H9 (cell line): ENCODE measurements around the gene NECAB3. TPM values are rescaled to one million over a fixed set of nuclear protein-coding genes. Genes with fewer than 3 reads are reported as not detected.

ENCODE experiments used
- DNase-seq: peaks from one replicate; pipeline ENCODE4 v3.0.0-alpha.2; 2017
- H2AFZ ChIP-seq: one replicate; pipeline ENCODE4 v1.6.1; 2013; ENCODE audit warnings: mild to moderate bottlenecking, low read length, control low read depth, moderate library complexity
- H2AK5ac ChIP-seq: 2 replicates; pipeline ENCODE4 v1.6.1; 2013; ENCODE audit warnings: low read length, control low read depth, mixed read lengths; ENCODE audit not compliant: insufficient read length
- H2BK120ac ChIP-seq: one replicate; pipeline ENCODE4 v1.6.1; 2013; ENCODE audit warnings: low read depth, mild to moderate bottlenecking, low read length, control low read depth, inconsistent platforms; ENCODE audit not compliant: poor library complexity, severe bottlenecking
- H2BK12ac ChIP-seq: 2 replicates; pipeline ENCODE4 v1.6.1; 2013; ENCODE audit warnings: low read length, control low read depth, mixed read lengths, low read depth; ENCODE audit not compliant: insufficient read length
- H2BK15ac ChIP-seq: 2 replicates; pipeline ENCODE4 v1.6.1; 2013; ENCODE audit warnings: low read depth, low read length, control low read depth
- H2BK20ac ChIP-seq: one replicate; pipeline ENCODE4 v1.6.1; 2013; ENCODE audit warnings: low read depth, mild to moderate bottlenecking, low read length, control low read depth, inconsistent platforms; ENCODE audit not compliant: poor library complexity, severe bottlenecking
- H2BK5ac ChIP-seq: 2 replicates; pipeline ENCODE4 v1.6.1; 2013; ENCODE audit warnings: low read length, control low read depth, mixed read lengths; ENCODE audit not compliant: insufficient read length
- H3K14ac ChIP-seq: 2 replicates; pipeline ENCODE4 v1.6.1; 2013; ENCODE audit warnings: low read length, control low read depth; ENCODE audit not compliant: insufficient read depth
- H3K18ac ChIP-seq: 2 replicates; pipeline ENCODE4 v1.6.1; 2013; ENCODE audit warnings: low read depth, mild to moderate bottlenecking, mixed read lengths, low read length, control low read depth; ENCODE audit not compliant: insufficient read length
- H3K23ac ChIP-seq: 2 replicates; pipeline ENCODE4 v1.6.1; 2013; ENCODE audit warnings: low read length, control low read depth, mixed read lengths, low read depth; ENCODE audit not compliant: insufficient read length
- H3K23me2 ChIP-seq: 2 replicates; pipeline ENCODE4 v1.6.1; 2013; ENCODE audit warnings: low read depth, mild to moderate bottlenecking, mixed read lengths, low read length, control low read depth; ENCODE audit not compliant: insufficient read length, poor library complexity, severe bottlenecking
- H3K27ac ChIP-seq: 2 replicates; pipeline ENCODE4 v1.5.1; 2013; ENCODE audit warnings: low read length, control low read depth, mixed read lengths, low read depth; ENCODE audit not compliant: insufficient read length
- H3K27me3 ChIP-seq: 2 replicates; pipeline ENCODE4 v1.6.1; 2013; ENCODE audit warnings: low read length, control low read depth, inconsistent platforms; ENCODE audit not compliant: insufficient read depth
- H3K4ac ChIP-seq: 2 replicates; pipeline ENCODE4 v1.6.1; 2013; ENCODE audit warnings: low read depth, mild to moderate bottlenecking, control low read depth, inconsistent platforms, low read length, moderate library complexity
- H3K4me1 ChIP-seq: 2 replicates; pipeline ENCODE4 v1.6.1; 2013; ENCODE audit warnings: low read length, control low read depth, inconsistent platforms; ENCODE audit not compliant: insufficient read depth
- H3K4me2 ChIP-seq: 2 replicates; pipeline ENCODE4 v1.6.1; 2013; ENCODE audit warnings: low read length, control low read depth, mixed read lengths; ENCODE audit not compliant: insufficient read length, insufficient read depth
- H3K56ac ChIP-seq: 2 replicates; pipeline ENCODE4 v1.6.1; 2013; ENCODE audit warnings: low read depth, mild to moderate bottlenecking, mixed read lengths, low read length, control low read depth; ENCODE audit not compliant: insufficient read length
- H3K79me1 ChIP-seq: 2 replicates; pipeline ENCODE4 v1.6.1; 2013; ENCODE audit warnings: low read depth, mild to moderate bottlenecking, moderate library complexity, low read length, control low read depth, inconsistent platforms; ENCODE audit not compliant: insufficient read depth, poor library complexity, severe bottlenecking
- H3K79me2 ChIP-seq: 2 replicates; pipeline ENCODE4 v1.6.1; 2013; ENCODE audit warnings: low read length, control low read depth, inconsistent platforms; ENCODE audit not compliant: insufficient read depth
- H3K9ac ChIP-seq: 2 replicates; pipeline ENCODE4 v1.6.1; 2013; ENCODE audit warnings: low read length, control low read depth, mixed read lengths; ENCODE audit not compliant: insufficient read length; ENCODE audit errors: extremely low read depth
- H3K9me3 ChIP-seq: one replicate; pipeline ENCODE4 v1.6.1; 2013; ENCODE audit warnings: low read depth, low read length, inconsistent platforms; ENCODE audit not compliant: control insufficient read depth
- H3T11ph ChIP-seq: one replicate; pipeline ENCODE4 v1.6.1; 2013; ENCODE audit warnings: mild to moderate bottlenecking, low read length, control low read depth, inconsistent platforms
- H4K20me1 ChIP-seq: one replicate; pipeline ENCODE4 v1.6.1; 2013; ENCODE audit not compliant: control insufficient read depth, insufficient read length, insufficient read depth
- H4K5ac ChIP-seq: 2 replicates; pipeline ENCODE4 v1.6.1; 2013; ENCODE audit warnings: low read depth, mild to moderate bottlenecking, mixed read lengths, low read length, control low read depth; ENCODE audit not compliant: insufficient read length
- H4K8ac ChIP-seq: replicated peaks from 2 replicates; pipeline ENCODE4 v1.6.1; 2013; ENCODE audit warnings: low read length, control low read depth, mixed read lengths, low read depth; ENCODE audit not compliant: insufficient read length
- H4K91ac ChIP-seq: 2 replicates; pipeline ENCODE4 v1.6.1; 2013; ENCODE audit warnings: low read depth, mild to moderate bottlenecking, moderate library complexity, mixed read lengths, low read length, control low read depth; ENCODE audit not compliant: insufficient read length
- H3K27ac Mint-ChIP-seq, 3 experiments: 2 replicates in 2 of 3; 3 replicates in 1 of 3; pipeline ENCODE4 v1.8.0; 2020 to 2021; ENCODE audit warnings: mixed read lengths in 3 of 3, mild to moderate bottlenecking in 1 of 3, moderate library complexity in 1 of 3
- H3K27me3 Mint-ChIP-seq: 2 replicates; pipeline ENCODE4 v1.8.0; 2021; ENCODE audit warnings: low read depth, mild to moderate bottlenecking, moderate library complexity, mixed read lengths
- H3K36me3 Mint-ChIP-seq, 3 experiments: 2 replicates in 2 of 3; 3 replicates in 1 of 3; pipeline ENCODE4 v1.8.0; 2020 to 2021; ENCODE audit warnings: low read depth in 3 of 3, mixed read lengths in 3 of 3; ENCODE audit not compliant: insufficient read depth in 1 of 3
- H3K4me1 Mint-ChIP-seq, 2 experiments: 2 replicates each; pipeline ENCODE4 v1.8.0; 2020; ENCODE audit warnings: mixed read lengths in 2 of 2
- H3K4me3 Mint-ChIP-seq, 2 experiments: 2 replicates in 1 of 2; 3 replicates in 1 of 2; pipeline ENCODE4 v1.8.0; 2020 to 2021; ENCODE audit warnings: mild to moderate bottlenecking in 2 of 2, mixed read lengths in 2 of 2, moderate library complexity in 1 of 2
- H3K9me3 Mint-ChIP-seq, 2 experiments: 2 replicates in 1 of 2; 3 replicates in 1 of 2; pipeline ENCODE4 v1.8.0; 2020; ENCODE audit warnings: mild to moderate bottlenecking in 2 of 2, mixed read lengths in 2 of 2, moderate library complexity in 1 of 2
- WGBS: extraction: QIAGEN DNeasy Blood & Tissue Kit; methylation state at CpG from one replicate; pipeline ENCODE4 v1.1.7; 2013; ENCODE audit warnings: missing lambda C conversion rate, low lambda C conversion rate, mixed read lengths; ENCODE audit not compliant: insufficient read length; ENCODE audit errors: extremely low coverage; 5-methylcytosine and 5-hydroxymethylcytosine counted together
- total RNA-seq: library from RNA; stranded (reverse); gene quantifications from 2 replicates; pipeline ENCODE4 v1.2.1, GENCODE V29; 2021
- TF ChIP-seq, protein P1 (sequence below): fragments of 200-600 bp; sonication (generic); conservative IDR thresholded peaks from 3 replicates; pipeline ENCODE4 v1.8.0; 2021; ENCODE audit warnings: antibody characterized with exemption, mild to moderate bottlenecking

NECAB3 gene
- total RNA-seq, 1 experiment from 2014 or later = 57.7 TPM

GRCh38 chr20:33669224-33669623 lies 5.0 kb downstream of the NECAB3 start:
- Histone ChIP-seq H2BK5ac (no peak overlapping the region), H2BK120ac (no peak overlapping the region), H3K4ac (no peak overlapping the region), H3K23ac (no peak overlapping the region), H2BK12ac (no peak overlapping the region), H3K4me2 (no peak overlapping the region), H3K27ac (no peak overlapping the region), H4K91ac (no peak overlapping the region), H3K56ac (no peak overlapping the region), H4K8ac (no peak overlapping the region), H4K5ac (no peak overlapping the region), H2AK5ac (no peak overlapping the region), H2AFZ (no peak overlapping the region), H2BK20ac (no peak overlapping the region), H3K4me1 (peaks cover 4% of the 10 kb centered on the region; the same call in 1 of the 2 replicates), H3K79me2 (no peaks in the 10 kb centered on the region), H3K14ac (no peak overlapping the region), H4K20me1 (no peaks in the 10 kb centered on the region), H3K23me2 (peaks cover 16% of the 10 kb centered on the region), H3K9me3 (no peaks in the 10 kb centered on the region), H3T11ph (no peak overlapping the region), H3K18ac (no peak overlapping the region), H3K9ac (no peak overlapping the region), H3K27me3 (no peaks in the 10 kb centered on the region), H3K79me1 (no peaks in the 10 kb centered on the region), H2BK15ac (no peak overlapping the region)
- Mint-ChIP-seq H3K4me3 (no peak overlapping the region), H3K9me3 (no peaks in the 10 kb centered on the region; a peak in 1 of 5 replicates), H3K36me3 (peaks cover 26 to 53% (median 39%) of the 10 kb centered on the region in 3 experiments), H3K27me3 (peaks cover 6% of the 10 kb centered on the region), H3K27ac (no peak overlapping the region), H3K4me1 (peaks cover 36 to 38% of the 10 kb centered on the region in 2 experiments)
- no peak for DNase-seq
- TF ChIP-seq, protein P1, sequence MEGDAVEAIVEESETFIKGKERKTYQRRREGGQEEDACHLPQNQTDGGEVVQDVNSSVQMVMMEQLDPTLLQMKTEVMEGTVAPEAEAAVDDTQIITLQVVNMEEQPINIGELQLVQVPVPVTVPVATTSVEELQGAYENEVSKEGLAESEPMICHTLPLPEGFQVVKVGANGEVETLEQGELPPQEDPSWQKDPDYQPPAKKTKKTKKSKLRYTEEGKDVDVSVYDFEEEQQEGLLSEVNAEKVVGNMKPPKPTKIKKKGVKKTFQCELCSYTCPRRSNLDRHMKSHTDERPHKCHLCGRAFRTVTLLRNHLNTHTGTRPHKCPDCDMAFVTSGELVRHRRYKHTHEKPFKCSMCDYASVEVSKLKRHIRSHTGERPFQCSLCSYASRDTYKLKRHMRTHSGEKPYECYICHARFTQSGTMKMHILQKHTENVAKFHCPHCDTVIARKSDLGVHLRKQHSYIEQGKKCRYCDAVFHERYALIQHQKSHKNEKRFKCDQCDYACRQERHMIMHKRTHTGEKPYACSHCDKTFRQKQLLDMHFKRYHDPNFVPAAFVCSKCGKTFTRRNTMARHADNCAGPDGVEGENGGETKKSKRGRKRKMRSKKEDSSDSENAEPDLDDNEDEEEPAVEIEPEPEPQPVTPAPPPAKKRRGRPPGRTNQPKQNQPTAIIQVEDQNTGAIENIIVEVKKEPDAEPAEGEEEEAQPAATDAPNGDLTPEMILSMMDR = no peak
- no CpG with 5 or more reads among the region's 5 CpGs for WGBS
